MG63 (cell line): Measurements from ENCODE around the gene MTHFD1L. TPM values are rescaled to one million over a fixed set of nuclear protein-coding genes. Genes with fewer than 3 reads are reported as not detected.

Experiments
- DNase-seq: peaks from one replicate; pipeline ENCODE4 v3.0.0-alpha.2; 2020
- H3K27me3 ChIP-seq: fragments of 250-450 bp; sonication (Bioruptor Pico); 2 replicates; pipeline ENCODE4 v1.5.1; 2020; ENCODE audit warnings: mild to moderate bottlenecking, moderate library complexity
- H3K36me3 ChIP-seq: fragments of 250-450 bp; sonication (Bioruptor Pico); 2 replicates; pipeline ENCODE4 v1.5.1; 2020; ENCODE audit warnings: mild to moderate bottlenecking, moderate library complexity
- H3K4me3 ChIP-seq: fragments of 250-450 bp; sonication (Bioruptor Pico); 2 replicates; pipeline ENCODE4 v1.5.1; 2020; ENCODE audit warnings: mild to moderate bottlenecking, moderate library complexity
- H3K9me3 ChIP-seq: fragments of 250-450 bp; sonication (Bioruptor Pico); 2 replicates; pipeline ENCODE4 v1.5.1; 2020; ENCODE audit warnings: mild to moderate bottlenecking, moderate library complexity
- total RNA-seq: library from RNA; depleted of rRNA; stranded (reverse); fragments of >200 nt; shearing (Covaris generic); gene quantifications from 2 replicates; pipeline ENCODE4 v1.2.3, GENCODE V29; 2014; ENCODE audit warnings: low replicate concordance

The MTHFD1L gene
- total RNA-seq, 1 experiment from 2014 or later = 64.8 TPM

- no peaks in the 10 kb centered on the region for H3K27me3 ChIP-seq
- H3K4me3 ChIP-seq = no peak overlapping the region
- H3K9me3 ChIP-seq = no peaks in the 10 kb centered on the region
- no peak for DNase-seq
- H3K36me3 ChIP-seq = peaks cover 80% of the 10 kb centered on the region
Measured at GRCh38 chr6:150887978-150888563, 22.6 kb downstream of the MTHFD1L start.

- Histone ChIP-seq H3K4me3 (no peak overlapping the region), H3K27me3 (no peaks in the 10 kb centered on the region), H3K9me3 (no peaks in the 10 kb centered on the region), H3K36me3 (peaks cover 81% of the 10 kb centered on the region)
- DNase-seq = no peak
Measured at GRCh38 chr6:150890346-150890745, 24.8 kb downstream of the MTHFD1L start.

GRCh38 chr6:150891888-150892485 is 26.5 kb downstream of the MTHFD1L start:
- DNase-seq = peak; percentile 48
- Histone ChIP-seq H3K9me3 (no peaks in the 10 kb centered on the region), H3K4me3 (no peak overlapping the region), H3K27me3 (no peaks in the 10 kb centered on the region), H3K36me3 (peaks cover 79% of the 10 kb centered on the region)

GRCh38 chr6:150894191-150894744 is 28.8 kb downstream of the MTHFD1L start:
- H3K9me3 ChIP-seq = no peaks in the 10 kb centered on the region

GRCh38 chr6:150894935-150895552 is 29.5 kb downstream of the MTHFD1L start:
- Histone ChIP-seq H3K27me3 (no peaks in the 10 kb centered on the region), H3K9me3 (no peaks in the 10 kb centered on the region), H3K4me3 (no peak overlapping the region), H3K36me3 (peaks cover 80% of the 10 kb centered on the region)
- DNase-seq = peak; percentile 46

More at GRCh38 chr6:150894191-150894744, 28.8 kb downstream of the MTHFD1L start:
- Histone ChIP-seq H3K36me3 (peaks cover 81% of the 10 kb centered on the region), H3K4me3 (no peak overlapping the region), H3K27me3 (no peaks in the 10 kb centered on the region)
- DNase-seq = no peak

GRCh38 chr6:150895928-150896632 is 30.6 kb downstream of the MTHFD1L start:
- Histone ChIP-seq H3K4me3 (no peak overlapping the region), H3K27me3 (no peaks in the 10 kb centered on the region), H3K9me3 (no peaks in the 10 kb centered on the region), H3K36me3 (peaks cover 80% of the 10 kb centered on the region)
- DNase-seq = no peak

- Histone ChIP-seq H3K27me3 (no peaks in the 10 kb centered on the region), H3K9me3 (no peaks in the 10 kb centered on the region), H3K4me3 (no peak overlapping the region), H3K36me3 (peaks cover 78% of the 10 kb centered on the region)
- no peak for DNase-seq
Measured at GRCh38 chr6:150897400-150897943, 32.0 kb downstream of the MTHFD1L start.

- H3K9me3 ChIP-seq = no peaks in the 10 kb centered on the region
- no peaks in the 10 kb centered on the region for H3K27me3 ChIP-seq
- peaks cover 67% of the 10 kb centered on the region for H3K36me3 ChIP-seq
- DNase-seq = no peak
- no peak overlapping the region for H3K4me3 ChIP-seq
Measured at GRCh38 chr6:150898399-150899170, 33.1 kb downstream of the MTHFD1L start.

GRCh38 chr6:150899231-150899630 is 33.7 kb downstream of the MTHFD1L start:
- DNase-seq = no peak
- no peaks in the 10 kb centered on the region for H3K27me3 ChIP-seq
- H3K9me3 ChIP-seq = no peaks in the 10 kb centered on the region

GRCh38 chr6:150900049-150900448 is 34.5 kb downstream of the MTHFD1L start:
- H3K9me3 ChIP-seq = no peaks in the 10 kb centered on the region
- H3K27me3 ChIP-seq = no peaks in the 10 kb centered on the region
- no peak for DNase-seq

More at GRCh38 chr6:150899231-150899630, 33.7 kb downstream of the MTHFD1L start:
- H3K36me3 ChIP-seq = peaks cover 67% of the 10 kb centered on the region
- H3K4me3 ChIP-seq = no peak overlapping the region

GRCh38 chr6:150902142-150902776 is 36.8 kb downstream of the MTHFD1L start:
- no peak for DNase-seq
- H3K4me3 ChIP-seq = no peak overlapping the region
- H3K36me3 ChIP-seq = peaks cover 70% of the 10 kb centered on the region

More at GRCh38 chr6:150900049-150900448, 34.5 kb downstream of the MTHFD1L start:
- peaks cover 65% of the 10 kb centered on the region for H3K36me3 ChIP-seq
- no peak overlapping the region for H3K4me3 ChIP-seq

GRCh38 chr6:150905769-150906168 is 40.3 kb downstream of the MTHFD1L start:
- Histone ChIP-seq H3K36me3 (peaks cover 64% of the 10 kb centered on the region), H3K9me3 (no peaks in the 10 kb centered on the region), H3K27me3 (no peaks in the 10 kb centered on the region; the same call in 1 of the 2 replicates), H3K4me3 (no peak overlapping the region)
- DNase-seq = no peak

More at GRCh38 chr6:150902142-150902776, 36.8 kb downstream of the MTHFD1L start:
- Histone ChIP-seq H3K27me3 (no peaks in the 10 kb centered on the region; the same call in 1 of the 2 replicates), H3K9me3 (no peaks in the 10 kb centered on the region)

GRCh38 chr6:150906641-150907326 is 41.3 kb downstream of the MTHFD1L start:
- no peak overlapping the region for H3K4me3 ChIP-seq
- peaks cover 67% of the 10 kb centered on the region for H3K36me3 ChIP-seq
- DNase-seq = no peak
- H3K9me3 ChIP-seq = no peaks in the 10 kb centered on the region
- no peaks in the 10 kb centered on the region; the same call in 1 of the 2 replicates for H3K27me3 ChIP-seq

GRCh38 chr6:150907383-150907782 is 41.9 kb downstream of the MTHFD1L start:
- no peak overlapping the region for H3K4me3 ChIP-seq
- no peaks in the 10 kb centered on the region for H3K9me3 ChIP-seq
- no peaks in the 10 kb centered on the region; the same call in 1 of the 2 replicates for H3K27me3 ChIP-seq
- H3K36me3 ChIP-seq = peaks cover 73% of the 10 kb centered on the region
- DNase-seq = no peak

- no peak overlapping the region for H3K4me3 ChIP-seq
- DNase-seq = no peak
- no peaks in the 10 kb centered on the region for H3K9me3 ChIP-seq
- no peaks in the 10 kb centered on the region; the same call in 1 of the 2 replicates for H3K27me3 ChIP-seq
- peaks cover 76% of the 10 kb centered on the region for H3K36me3 ChIP-seq
Measured at GRCh38 chr6:150908901-150909300, 43.4 kb downstream of the MTHFD1L start.
